ENCODE data around the gene FARSB.

- TF ChIP-seq CTCF (conservative IDR thresholded peaks at IDR 0.05; ENCODE audit: low read depth, low read length) (no peak), EZH2 (IDR thresholded peaks at IDR 0.05; ENCODE audit: low read length, unreplicated experiment) (no peak)
Measured at GRCh38 chr2:222522082-222522481, 133.8 kb downstream of the FARSB start.
